Inflammatory macrophage treated with lipopolysaccharide for 4 hours (primary cell): ENCODE measurements around the gene TIGD4.
"Not testable (repeated sequence)": the region's sequence is repeated elsewhere in the genome, so short reads cannot be mapped to it uniquely, and the experiment has no call there.

Experiments
- DNase-seq: peaks from one replicate; pipeline ENCODE4 v3.0.0-alpha.2; 2020

TIGD4 gene

GRCh38 chr4:152780267-152780778, 793 bp upstream of the TIGD4 start:
- peak; percentile 24 for DNase-seq

DNA sequence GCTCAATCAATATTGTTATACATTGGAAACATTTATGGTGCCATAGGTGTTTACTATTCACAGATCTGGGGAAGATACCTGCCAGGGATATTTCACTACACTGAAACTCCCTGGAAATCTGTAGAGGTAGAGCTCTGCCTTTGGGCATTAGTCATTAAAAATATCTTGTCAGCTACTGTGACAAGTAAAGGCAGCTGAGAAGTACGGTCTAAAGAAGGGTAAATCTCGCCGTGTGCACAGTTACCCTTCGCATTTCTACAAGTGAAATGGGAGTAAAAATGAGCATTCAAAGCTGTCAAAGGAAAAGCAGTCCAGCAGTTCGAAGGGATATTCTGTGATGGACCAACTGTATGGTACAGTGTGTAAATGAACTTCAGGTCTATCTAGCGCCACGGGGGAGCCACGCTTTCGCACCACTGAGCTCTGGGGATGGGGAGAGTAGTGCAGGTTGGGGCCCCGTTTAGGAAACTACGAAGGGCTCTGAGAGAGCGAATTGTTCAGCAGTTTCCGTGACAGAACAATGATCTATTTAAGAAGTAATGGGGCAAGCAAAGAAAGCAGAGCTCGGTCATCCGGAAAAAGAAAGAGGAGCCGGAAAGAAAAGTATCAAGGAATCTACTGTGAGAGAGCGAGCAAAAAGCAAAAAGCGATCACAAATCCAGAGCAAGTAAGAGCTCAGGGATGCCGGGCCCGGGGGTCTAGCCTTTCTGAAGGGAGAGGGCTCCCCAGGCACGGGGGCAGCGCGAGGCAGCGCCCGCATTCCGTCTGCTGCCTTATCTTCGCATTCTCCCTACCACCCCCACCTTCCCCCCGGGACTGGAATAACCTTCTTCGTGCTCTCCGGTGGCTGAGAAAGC, 646 bp downstream of the TIGD4 start:
- no peak for DNase-seq

- no peak for DNase-seq
Observed at GRCh38 chr4:152777488-152777887, 2.0 kb downstream of the TIGD4 start.

GRCh38 chr4:152776352-152776751, 3.2 kb downstream of the TIGD4 start:
- no peak for DNase-seq

GRCh38 chr4:152773953-152774352, 5.6 kb downstream of the TIGD4 start:
- no peak for DNase-seq

DNA sequence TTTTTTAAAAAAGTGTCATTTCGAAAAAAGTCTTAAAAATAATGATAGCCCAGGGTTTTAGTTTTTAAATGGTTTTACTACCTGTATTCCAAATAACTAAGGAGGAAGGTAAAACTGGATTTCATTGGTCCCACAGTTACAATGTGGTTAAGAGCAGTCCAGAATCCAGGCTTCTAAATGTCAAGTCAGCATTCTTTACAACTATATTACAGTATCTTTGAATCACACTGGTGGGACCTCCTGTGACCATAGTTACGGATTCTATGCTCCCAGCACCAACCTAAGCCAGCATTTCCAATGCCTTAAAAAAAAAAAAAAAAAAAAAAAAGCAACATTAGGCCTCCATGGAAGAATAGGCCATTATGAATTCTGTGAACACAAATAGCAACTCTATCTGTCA, 6.2 kb downstream of the TIGD4 start:
- DNase-seq, result no peak

DNA sequence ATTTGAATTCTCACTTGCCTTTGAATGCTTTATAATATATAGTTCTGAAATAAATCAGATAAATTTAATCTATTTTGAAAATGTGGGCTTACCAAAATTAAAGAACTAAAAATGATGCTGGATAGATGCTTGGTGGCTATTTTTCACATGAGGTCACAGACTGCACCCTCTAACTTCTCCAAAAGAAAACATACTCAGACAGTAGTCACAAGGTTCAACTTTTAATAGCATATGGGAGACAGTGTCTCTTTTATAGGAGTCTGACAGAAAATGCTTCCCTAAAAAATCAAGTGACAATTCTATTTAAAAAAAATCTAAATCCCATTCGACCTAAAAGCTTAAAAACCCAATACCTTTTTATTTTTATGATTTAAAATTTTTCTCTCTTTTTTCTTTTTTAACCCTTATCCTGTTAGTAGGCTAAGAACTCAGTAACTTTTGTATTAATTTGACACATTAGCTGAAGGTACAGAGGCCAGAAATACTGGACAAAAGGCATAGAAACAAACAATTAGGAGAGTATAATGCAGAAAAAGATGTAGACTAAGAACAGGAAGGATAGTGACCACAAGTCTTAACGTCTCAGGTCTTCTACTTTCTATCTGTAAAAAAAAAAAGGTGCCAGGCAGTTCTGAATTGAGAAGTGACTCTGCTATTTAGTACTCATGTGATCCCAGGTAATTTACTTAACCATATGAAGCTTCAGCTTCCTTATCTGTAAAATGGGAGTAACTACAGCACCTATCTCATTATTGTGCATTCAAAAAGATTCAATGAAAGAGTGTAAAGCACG, 7.6 kb downstream of the TIGD4 start:
- DNase-seq, result peak; percentile 18

DNA sequence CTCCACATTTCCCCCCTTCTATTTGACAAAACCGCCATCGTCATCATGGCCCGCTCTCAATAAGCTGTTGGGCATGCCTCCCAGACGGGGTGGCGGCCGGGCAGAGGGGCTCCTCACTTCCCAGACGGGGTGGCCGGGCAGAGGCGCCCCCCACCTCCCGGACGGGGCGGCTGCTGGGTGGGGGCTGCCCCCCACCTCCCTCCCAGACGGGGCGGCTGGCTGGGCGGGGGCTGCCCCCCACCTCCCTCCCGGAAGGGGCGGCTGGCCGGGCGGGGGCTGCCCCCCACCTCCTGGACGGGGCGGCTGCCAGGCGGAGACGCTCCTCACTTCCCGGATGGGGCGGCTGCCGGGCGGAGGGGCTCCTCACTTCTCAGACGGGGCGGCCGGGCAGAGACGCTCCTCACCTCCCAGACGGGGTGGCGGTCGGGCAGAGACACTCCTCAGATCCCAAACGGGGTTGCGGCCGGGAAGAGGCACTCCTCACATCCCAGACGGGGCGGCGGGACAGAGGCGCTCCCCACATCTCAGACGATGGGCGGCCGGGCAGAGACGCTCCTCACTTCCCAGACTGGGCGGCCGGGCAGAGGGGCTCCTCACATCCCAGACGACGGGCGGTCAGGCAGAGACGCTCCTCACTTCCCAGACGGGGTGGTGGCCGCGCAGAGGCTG, 14.3 kb downstream of the TIGD4 start:
- not testable (repeated sequence) for DNase-seq

DNA sequence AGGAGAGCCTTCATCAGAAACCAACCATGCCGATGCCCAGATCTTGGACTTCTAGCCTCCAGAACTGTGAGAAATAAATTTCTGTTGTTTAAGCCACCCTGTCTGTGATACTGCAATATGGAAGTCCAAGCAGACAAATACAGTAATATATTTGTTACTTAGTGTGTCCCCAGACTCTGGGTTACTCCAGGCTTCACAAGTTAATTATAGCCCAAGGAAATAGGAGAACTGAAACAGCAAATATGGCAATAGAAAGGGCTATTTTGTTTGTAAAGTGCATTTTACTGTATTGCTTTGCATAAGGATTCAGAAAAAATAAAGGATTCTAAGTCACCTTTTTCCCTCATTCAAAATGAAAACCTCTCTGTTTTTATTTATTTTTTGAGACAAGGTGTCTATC, 15.7 kb downstream of the TIGD4 start:
- peak; percentile 30 for DNase-seq

GRCh38 chr4:152748619-152749018, 30.9 kb downstream of the TIGD4 start:
- no peak for DNase-seq

- DNase-seq, result no peak
Observed at GRCh38 chr4:152747444-152747843, 32.1 kb downstream of the TIGD4 start.

- peak; percentile 9 for DNase-seq
Observed at GRCh38 chr4:152738827-152739226, 40.7 kb downstream of the TIGD4 start.

DNA sequence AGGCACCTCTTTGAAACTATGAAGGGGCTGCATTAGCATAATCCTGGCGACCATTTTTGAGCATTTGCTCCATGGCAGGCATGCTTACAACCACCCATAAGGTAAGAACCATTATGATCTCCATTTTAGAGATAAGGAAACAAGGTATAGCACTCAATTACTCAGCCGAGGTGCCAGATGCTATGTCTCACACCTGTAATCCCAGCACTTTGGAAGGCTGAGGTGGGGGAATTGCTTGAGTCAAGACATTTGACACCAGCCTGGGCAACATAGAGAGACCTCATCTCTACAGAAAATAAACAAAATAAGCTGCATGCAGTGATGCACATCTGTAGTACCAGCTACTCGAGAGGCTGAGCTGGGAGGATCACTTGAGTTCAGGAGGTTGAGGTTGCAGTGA, 43.6 kb downstream of the TIGD4 start:
- no peak for DNase-seq

DNA sequence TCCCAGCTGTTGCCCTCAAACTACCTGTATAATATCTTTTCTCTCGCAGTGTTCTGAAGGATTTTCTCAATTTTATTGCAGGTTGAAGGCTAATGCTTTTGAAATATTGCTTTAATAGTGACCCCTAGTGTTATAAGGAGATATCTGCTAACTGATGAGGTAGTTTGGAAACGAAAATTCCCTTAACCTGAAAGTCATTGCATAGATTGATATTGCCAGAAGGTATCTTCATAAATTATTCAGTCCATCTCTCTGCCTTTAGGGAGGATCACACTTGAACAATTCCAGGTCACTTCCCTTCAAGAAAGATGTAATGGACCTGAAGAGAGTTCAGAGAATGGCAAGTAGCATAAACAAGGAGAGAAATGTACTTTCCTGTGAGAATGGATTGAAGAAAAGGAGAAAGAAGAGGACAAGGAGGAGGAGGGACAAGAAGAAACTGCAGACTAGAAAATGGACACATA, 44.1 kb downstream of the TIGD4 start:
- peak; percentile 40 for DNase-seq

DNA sequence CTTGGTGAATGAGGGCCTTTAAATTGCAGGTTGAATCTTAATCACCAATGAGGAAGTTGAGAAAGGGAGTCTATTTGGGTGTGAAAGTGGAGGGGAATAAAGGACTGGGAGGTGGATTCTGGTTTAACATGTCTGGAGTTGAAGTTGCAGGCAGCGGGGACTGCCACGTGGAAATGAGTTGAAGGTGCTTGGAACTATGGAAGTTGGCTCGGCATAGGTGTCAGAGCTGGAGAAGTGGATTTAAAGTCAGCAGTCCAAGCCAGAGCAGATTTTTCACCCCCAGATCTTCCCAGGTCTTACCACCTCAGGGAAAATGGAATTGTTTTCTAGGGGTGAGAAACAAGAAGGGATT, 44.9 kb downstream of the TIGD4 start:
- DNase-seq, result no peak

GRCh38 chr4:152734015-152734698, 45.4 kb downstream of the TIGD4 start:
- no peak for DNase-seq

DNA sequence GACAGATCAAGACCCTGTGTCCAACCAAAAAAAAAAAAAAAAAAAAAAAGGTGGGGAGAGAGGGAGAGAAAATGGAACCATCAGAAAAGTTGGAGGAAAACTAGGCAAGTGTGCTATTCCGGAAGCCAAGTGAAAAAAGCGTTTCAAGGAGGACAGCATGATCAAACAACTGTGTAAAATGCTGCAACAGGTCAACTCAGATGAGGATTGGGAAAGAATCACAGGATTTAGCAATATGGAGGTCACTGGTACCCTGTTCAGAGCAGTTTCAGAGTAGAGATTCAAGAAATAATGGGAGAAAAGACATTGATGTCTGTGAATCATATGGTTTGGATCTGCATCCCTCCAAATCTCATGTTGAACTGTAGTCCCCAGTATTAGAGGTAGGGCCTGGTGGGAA, 47.5 kb downstream of the TIGD4 start:
- no peak for DNase-seq

- DNase-seq, result no peak
Observed at GRCh38 chr4:152729466-152729865, 50.1 kb downstream of the TIGD4 start.

GRCh38 chr4:152728343-152728742, 51.2 kb downstream of the TIGD4 start:
- no peak for DNase-seq

DNA sequence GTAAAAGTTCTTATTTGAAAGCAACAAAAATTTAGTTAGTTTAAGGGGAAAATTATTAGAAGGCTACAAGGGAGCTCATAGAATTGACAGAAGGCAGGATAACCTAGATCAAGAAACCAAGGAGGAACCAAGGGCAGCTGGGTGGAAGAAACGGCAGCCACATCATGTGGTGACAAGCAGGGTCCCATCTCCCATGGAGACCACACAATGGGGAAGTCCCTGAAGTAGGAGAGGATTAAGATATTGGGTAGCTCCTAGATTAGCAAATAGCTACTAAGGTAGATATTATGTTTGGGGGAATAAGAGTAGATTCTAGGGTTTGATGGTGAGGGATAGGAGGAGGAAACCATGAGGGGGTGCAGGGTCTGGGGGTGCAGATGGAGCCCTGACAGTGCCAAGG, 51.7 kb downstream of the TIGD4 start:
- DNase-seq, result no peak

GRCh38 chr4:152724494-152724893, 55.0 kb downstream of the TIGD4 start:
- no peak for DNase-seq

GRCh38 chr4:152723236-152723635, 56.3 kb downstream of the TIGD4 start:
- no peak for DNase-seq
